OCI-LY3 (cell line): ENCODE measurements around the gene TMEM132D.

Source experiments
- H2AFZ ChIP-seq: fragments of 200-600, 300-600 bp; shearing (Covaris generic); 2 replicates; pipeline ENCODE4 v1.6.0; 2014; ENCODE audit warnings: antibody characterized with exemption, low read depth, low read length
- H3K27ac ChIP-seq: fragments of 200-600, 300-600 bp; sonication (generic); 2 replicates; pipeline ENCODE4 v1.5.1; 2014; ENCODE audit warnings: mild to moderate bottlenecking, low read length, moderate library complexity, mixed read lengths
- H3K27me3 ChIP-seq: fragments of 200-600, 300-600 bp; sonication (generic); 2 replicates; pipeline ENCODE4 v1.6.1; 2014; ENCODE audit warnings: low read depth, low read length, mixed read lengths
- H3K36me3 ChIP-seq: fragments of 200-600, 300-600 bp; sonication (generic); replicated peaks from 2 replicates; pipeline ENCODE3; 2014; ENCODE audit warnings: low read depth, low read length, mixed read lengths
- H3K4me1 ChIP-seq: fragments of 300-600, 200-600 bp; sonication (generic); 2 replicates; pipeline ENCODE4 v1.6.1; 2014; ENCODE audit warnings: low read length, mixed read lengths
- H3K4me2 ChIP-seq: fragments of 200-600, 300-600 bp; sonication (generic); 2 replicates; pipeline ENCODE4 v1.6.1; 2014; ENCODE audit warnings: low read length, mixed read lengths
- H3K4me3 ChIP-seq: fragments of 300-600, 200-600 bp; sonication (generic); 2 replicates; pipeline ENCODE4 v1.5.1; 2014; ENCODE audit warnings: antibody characterized with exemption, mild to moderate bottlenecking, low read length, moderate library complexity
- H3K79me2 ChIP-seq: fragments of 300-600, 200-600 bp; shearing (Covaris generic); 2 replicates; pipeline ENCODE4 v1.6.1; 2014; ENCODE audit warnings: mild to moderate bottlenecking, low read length, mixed read lengths
- H3K9ac ChIP-seq: fragments of 300-600, 200-600 bp; shearing (Covaris generic); 2 replicates; pipeline ENCODE4 v1.6.0; 2014; ENCODE audit warnings: mild to moderate bottlenecking, low read length, moderate library complexity
- H3K9me3 ChIP-seq: fragments of 200-600, 300-600 bp; shearing (Covaris generic); 2 replicates; pipeline ENCODE4 v1.6.1; 2014; ENCODE audit warnings: low read length, mixed read lengths; ENCODE audit not compliant: insufficient read depth
- H4K20me1 ChIP-seq: fragments of 200-600, 300-600 bp; sonication (generic); 2 replicates; pipeline ENCODE4 v1.6.1; 2016; ENCODE audit warnings: low read length, mixed read lengths; ENCODE audit not compliant: insufficient read depth
- EZH2phosphoT487 ChIP-seq: fragments of 200-600 bp; shearing (Covaris generic); IDR thresholded peaks from 2 replicates; pipeline ENCODE4 v1.6.1; 2018; ENCODE audit warnings: antibody characterized with exemption, mixed run types, low read depth
- TF ChIP-seq, protein P1 (sequence below): fragments of 200-600, 300-600 bp; sonication (generic); IDR thresholded peaks from 2 replicates; pipeline ENCODE4 v1.5.1; 2014; ENCODE audit warnings: antibody characterized with exemption, low read length, low read depth

The TMEM132D gene

DNA sequence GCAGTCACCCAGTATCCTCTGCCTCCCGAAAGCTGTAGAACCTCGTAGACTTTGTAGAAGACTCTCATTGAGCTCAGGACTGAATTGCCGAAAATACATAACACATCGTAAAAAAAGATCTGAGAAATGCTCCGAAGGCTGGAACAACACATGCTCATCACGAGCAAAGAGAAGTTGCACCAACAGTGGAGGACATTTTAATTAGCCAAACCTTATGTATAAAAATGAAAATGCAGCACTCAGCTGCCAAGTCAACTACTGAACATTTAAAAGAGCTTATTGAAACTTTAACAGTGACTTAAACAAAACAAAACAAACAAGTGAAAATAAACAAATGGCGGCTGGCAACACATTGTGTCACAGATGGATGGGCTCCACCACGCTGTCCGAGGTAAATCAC is 519.9 kb downstream of the TMEM132D start:
- no peaks in the 10 kb centered on the region for H4K20me1 ChIP-seq
- no peak overlapping the region for H3K4me2 ChIP-seq
- TF ChIP-seq, protein P1, sequence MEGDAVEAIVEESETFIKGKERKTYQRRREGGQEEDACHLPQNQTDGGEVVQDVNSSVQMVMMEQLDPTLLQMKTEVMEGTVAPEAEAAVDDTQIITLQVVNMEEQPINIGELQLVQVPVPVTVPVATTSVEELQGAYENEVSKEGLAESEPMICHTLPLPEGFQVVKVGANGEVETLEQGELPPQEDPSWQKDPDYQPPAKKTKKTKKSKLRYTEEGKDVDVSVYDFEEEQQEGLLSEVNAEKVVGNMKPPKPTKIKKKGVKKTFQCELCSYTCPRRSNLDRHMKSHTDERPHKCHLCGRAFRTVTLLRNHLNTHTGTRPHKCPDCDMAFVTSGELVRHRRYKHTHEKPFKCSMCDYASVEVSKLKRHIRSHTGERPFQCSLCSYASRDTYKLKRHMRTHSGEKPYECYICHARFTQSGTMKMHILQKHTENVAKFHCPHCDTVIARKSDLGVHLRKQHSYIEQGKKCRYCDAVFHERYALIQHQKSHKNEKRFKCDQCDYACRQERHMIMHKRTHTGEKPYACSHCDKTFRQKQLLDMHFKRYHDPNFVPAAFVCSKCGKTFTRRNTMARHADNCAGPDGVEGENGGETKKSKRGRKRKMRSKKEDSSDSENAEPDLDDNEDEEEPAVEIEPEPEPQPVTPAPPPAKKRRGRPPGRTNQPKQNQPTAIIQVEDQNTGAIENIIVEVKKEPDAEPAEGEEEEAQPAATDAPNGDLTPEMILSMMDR = no peak
- TF ChIP-seq EZH2phosphoT487 = no peak
- no peak overlapping the region for H3K4me3 ChIP-seq
- no peak overlapping the region for H3K9ac ChIP-seq
- no peaks in the 10 kb centered on the region for H3K9me3 ChIP-seq
- H3K79me2 ChIP-seq = no peaks in the 10 kb centered on the region
- no peaks in the 10 kb centered on the region for H3K36me3 ChIP-seq
- no peak overlapping the region for H2AFZ ChIP-seq
- H3K27me3 ChIP-seq = no peaks in the 10 kb centered on the region
- no peak overlapping the region for H3K27ac ChIP-seq
- no peaks in the 10 kb centered on the region for H3K4me1 ChIP-seq

DNA sequence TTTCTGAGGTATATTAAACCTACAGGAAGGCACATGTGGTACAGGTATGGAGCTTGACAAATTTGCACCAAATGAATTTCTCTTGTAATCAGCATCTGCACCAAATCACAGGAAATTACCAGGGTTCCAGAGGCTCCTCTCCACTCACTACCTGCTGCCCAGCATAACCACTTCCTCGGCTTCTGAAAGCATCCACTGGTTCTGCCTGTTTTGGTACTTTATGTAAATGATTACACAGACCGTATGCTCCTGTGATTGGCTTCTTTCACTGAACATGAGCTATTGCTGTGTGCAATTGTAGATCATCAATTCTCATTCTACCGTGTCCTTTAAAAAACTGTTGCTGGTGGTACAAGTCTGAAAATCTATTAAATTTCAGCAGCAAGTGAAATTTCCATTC is 522.1 kb downstream of the TMEM132D start:
- H3K4me2 ChIP-seq = no peak overlapping the region
- no peaks in the 10 kb centered on the region for H3K4me1 ChIP-seq
- H3K27me3 ChIP-seq = no peaks in the 10 kb centered on the region
- no peak overlapping the region for H2AFZ ChIP-seq
- TF ChIP-seq, protein P1 = no peak
- no peak for TF ChIP-seq EZH2phosphoT487
- H4K20me1 ChIP-seq = no peaks in the 10 kb centered on the region
- no peak overlapping the region for H3K4me3 ChIP-seq
- H3K27ac ChIP-seq = no peak overlapping the region
- no peaks in the 10 kb centered on the region for H3K36me3 ChIP-seq
- no peak overlapping the region for H3K9ac ChIP-seq
- H3K9me3 ChIP-seq = no peaks in the 10 kb centered on the region
- H3K79me2 ChIP-seq = no peaks in the 10 kb centered on the region

DNA sequence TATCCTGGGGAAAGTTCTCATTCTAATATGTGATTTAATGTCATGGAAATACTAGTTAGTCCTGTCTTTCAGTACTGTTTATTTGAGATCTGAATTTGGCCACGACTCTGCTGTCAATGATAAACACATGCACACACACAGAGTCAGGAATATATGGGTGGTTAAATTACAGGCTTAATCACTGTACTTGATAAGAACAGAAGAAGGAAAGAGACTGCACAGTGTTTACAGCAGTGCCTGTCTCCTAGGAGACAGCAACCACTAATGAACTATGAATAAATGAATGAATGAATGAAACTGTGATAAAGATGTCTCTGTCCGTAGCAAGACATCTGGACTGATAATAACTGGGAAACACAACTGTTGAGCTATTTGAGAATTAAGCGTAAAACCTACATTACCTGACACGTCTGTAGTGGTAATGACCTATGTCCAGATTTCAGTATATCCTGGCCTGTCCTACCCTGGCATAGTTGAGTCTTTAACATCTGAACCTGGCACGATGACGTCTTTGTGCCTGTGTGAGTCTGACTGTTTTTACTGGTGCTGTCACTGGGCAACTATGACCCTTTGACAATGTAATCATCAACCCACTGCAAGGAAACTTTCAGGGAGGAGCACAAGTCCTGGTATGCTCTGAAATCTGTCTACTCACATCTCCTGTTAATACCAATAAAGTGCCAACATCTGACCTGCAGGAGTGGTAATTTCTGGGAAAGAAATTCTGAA is 524.6 kb downstream of the TMEM132D start:
- H3K4me1 ChIP-seq = no peaks in the 10 kb centered on the region
- H3K79me2 ChIP-seq = no peaks in the 10 kb centered on the region
- H3K36me3 ChIP-seq = no peaks in the 10 kb centered on the region
- H3K27me3 ChIP-seq = no peaks in the 10 kb centered on the region
- TF ChIP-seq, protein P1 = no peak
- TF ChIP-seq EZH2phosphoT487 = no peak
- H3K4me2 ChIP-seq = no peak overlapping the region
- H3K9me3 ChIP-seq = no peaks in the 10 kb centered on the region
- H3K9ac ChIP-seq = no peak overlapping the region
- no peak overlapping the region for H2AFZ ChIP-seq
- H4K20me1 ChIP-seq = no peaks in the 10 kb centered on the region
- H3K27ac ChIP-seq = no peak overlapping the region
- no peak overlapping the region for H3K4me3 ChIP-seq

DNA sequence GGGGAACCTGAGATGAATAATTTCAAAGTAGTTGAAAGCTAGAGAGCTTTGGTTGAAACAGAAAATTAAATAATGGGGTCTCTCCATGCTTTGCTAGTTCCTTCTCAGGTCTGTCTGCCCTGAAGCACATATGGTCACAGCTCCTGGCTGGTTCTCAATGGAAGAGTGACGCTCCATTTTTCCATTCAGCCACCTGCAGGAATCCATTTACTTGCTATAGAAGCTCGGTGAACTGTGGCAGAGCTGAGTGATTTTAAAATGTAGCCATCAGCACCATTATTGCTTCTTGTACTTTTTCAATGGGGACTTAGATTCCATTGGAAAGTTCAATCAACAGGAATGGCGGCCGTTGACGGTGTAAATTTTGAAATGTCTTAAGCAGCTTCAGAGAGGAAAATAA is 525.3 kb downstream of the TMEM132D start:
- no peak overlapping the region for H2AFZ ChIP-seq
- TF ChIP-seq EZH2phosphoT487 = no peak
- TF ChIP-seq, protein P1 = no peak
- no peaks in the 10 kb centered on the region for H3K27me3 ChIP-seq
- H3K27ac ChIP-seq = no peak overlapping the region
- no peaks in the 10 kb centered on the region for H3K9me3 ChIP-seq
- no peak overlapping the region for H3K9ac ChIP-seq
- no peak overlapping the region for H3K4me3 ChIP-seq
- H4K20me1 ChIP-seq = no peaks in the 10 kb centered on the region
- H3K36me3 ChIP-seq = no peaks in the 10 kb centered on the region
- H3K79me2 ChIP-seq = no peaks in the 10 kb centered on the region
- H3K4me2 ChIP-seq = no peak overlapping the region
- H3K4me1 ChIP-seq = no peaks in the 10 kb centered on the region
